ENCODE results near the gene SERAC1. TPM values are rescaled to one million over a fixed set of nuclear protein-coding genes. Genes with fewer than 3 reads are reported as not detected.

Gene SERAC1
- total and polyA plus RNA-seq, 2 donors (not counting 1 experiment from before 2014, with no cell fraction given): 1.9 to 5.8 TPM

GRCh38 chr6:158207422-158207788, 39.3 kb upstream of the SERAC1 start:
- Mint-ChIP-seq H3K9me3 (ENCODE audit: insufficient read depth) (no peaks in the 10 kb centered on the region), H3K27me3 (peaks cover 22% of the 10 kb centered on the region), H3K27ac (no peak overlapping the region), H3K4me1 (peaks cover 8% of the 10 kb centered on the region), H3K4me3 (no peak overlapping the region)
- H3K9ac ChIP-seq (ENCODE audit: low read length): no peak overlapping the region
- H3K27ac ChIP-seq (ENCODE audit: low read length in 2 of 2): no peak overlapping the region
- H3K4me3 ChIP-seq (ENCODE audit: control extremely low read depth in 1 of 5, extremely low read depth in 1 of 5, insufficient read depth in 1 of 5, low read depth in 2 of 5, low read length in 4 of 5): no peak overlapping the region
- no peaks in the 10 kb centered on the region for H3K9me3 ChIP-seq (ENCODE audit: control extremely low read depth in 1 of 3, control insufficient read depth in 2 of 3, insufficient read depth in 1 of 3, low read length in 2 of 3)
- no peak overlapping the region for H3K4me2 ChIP-seq (replicated peaks; ENCODE audit: low read depth, low read length, poor library complexity, severe bottlenecking)
- peaks cover 0 to 15% (median 0%) of the 10 kb centered on the region in 4 experiments for H3K27me3 ChIP-seq (replicated peaks in 1 of 4; ENCODE audit: control extremely low read depth in 1 of 4, control insufficient read depth in 3 of 4, insufficient read depth in 4 of 4, low read length in 3 of 4)
- ATAC-seq (ENCODE audit: low read depth) (no peak), DNase-seq (no peak)
- 80% methylated on average over 3 of the region's 3 CpGs for WGBS (ENCODE audit: insufficient coverage)
- H4K20me1 ChIP-seq (ENCODE audit: control insufficient read depth, insufficient read depth, low read length, poor library complexity, severe bottlenecking): no peaks in the 10 kb centered on the region
- H3K79me2 ChIP-seq (ENCODE audit: control insufficient read depth, insufficient read depth, low read length): no peaks in the 10 kb centered on the region
- H3K36me3 ChIP-seq (replicated peaks in 1 of 2; ENCODE audit: control extremely low read depth in 1 of 2, control insufficient read depth in 1 of 2, extremely low read depth in 1 of 2, insufficient read depth in 2 of 2, low read length in 1 of 2): no peaks in the 10 kb centered on the region
- H2AFZ ChIP-seq (ENCODE audit: insufficient read depth, low read depth, low read length, poor library complexity, severe bottlenecking): no peak overlapping the region
- no peak for TF ChIP-seq CTCF (IDR thresholded peaks at IDR 0.05)
- no peak for TF ChIP-seq EZH2 (IDR thresholded peaks at IDR 0.05; ENCODE audit: borderline replicate concordance, insufficient read depth, low read depth, low read length, poor library complexity, severe bottlenecking)
- ChIA-PET POLR2A (no interaction called here), CTCF (interaction anchor here (0.9 kb wide), 1 partner anchor 396 kb away, joined by 3 read pairs; no protein-coding TSS in a partner anchor)
- intact Hi-C loops (cut with micrococcal nuclease): no loop called here
- no peaks in the 10 kb centered on the region for H3K4me1 ChIP-seq (ENCODE audit: control insufficient read depth in 2 of 2, insufficient read depth in 2 of 2, low read length in 2 of 2)

GRCh38 chr6:158206740-158207421, 38.8 kb upstream of the SERAC1 start:
- no peaks in the 10 kb centered on the region for H3K79me2 ChIP-seq (ENCODE audit: control insufficient read depth, insufficient read depth, low read length)
- H3K4me1 Mint-ChIP-seq: peaks cover 8% of the 10 kb centered on the region
- H3K9me3 ChIP-seq (ENCODE audit: control extremely low read depth in 1 of 3, control insufficient read depth in 2 of 3, insufficient read depth in 1 of 3, low read length in 2 of 3): no peaks in the 10 kb centered on the region
- H3K27ac ChIP-seq (ENCODE audit: low read length in 2 of 2): no peak overlapping the region
- H3K27me3 Mint-ChIP-seq: peaks cover 22% of the 10 kb centered on the region
- H3K27me3 ChIP-seq (replicated peaks in 1 of 4; ENCODE audit: control extremely low read depth in 1 of 4, control insufficient read depth in 3 of 4, insufficient read depth in 4 of 4, low read length in 3 of 4): peaks cover 0 to 15% (median 0%) of the 10 kb centered on the region in 4 experiments
- H3K4me3 Mint-ChIP-seq: no peak overlapping the region
- no peak overlapping the region for H3K9ac ChIP-seq (ENCODE audit: low read length)
- TF ChIP-seq EZH2 (IDR thresholded peaks at IDR 0.05; ENCODE audit: borderline replicate concordance, insufficient read depth, low read depth, low read length, poor library complexity, severe bottlenecking) (no peak), CTCF (IDR thresholded peaks at IDR 0.05) (no peak)
- CTCF ChIA-PET: interaction anchor here (0.9 kb wide), 1 partner anchor 397 kb away, joined by 3 read pairs; no protein-coding TSS in a partner anchor
- no peaks in the 10 kb centered on the region for H3K9me3 Mint-ChIP-seq (ENCODE audit: insufficient read depth)
- intact Hi-C loops (cut with micrococcal nuclease): no loop called here
- DNase-seq (no peak), ATAC-seq (ENCODE audit: low read depth) (no peak)
- H3K4me1 ChIP-seq (ENCODE audit: control insufficient read depth in 2 of 2, insufficient read depth in 2 of 2, low read length in 2 of 2): no peaks in the 10 kb centered on the region
- H2AFZ ChIP-seq (ENCODE audit: insufficient read depth, low read depth, low read length, poor library complexity, severe bottlenecking): no peak overlapping the region
- 94% methylated on average over 3 of the region's 7 CpGs for WGBS (ENCODE audit: insufficient coverage)
- no peak overlapping the region for H3K27ac Mint-ChIP-seq
- no peak overlapping the region for H3K4me3 ChIP-seq (ENCODE audit: control extremely low read depth in 1 of 5, extremely low read depth in 1 of 5, insufficient read depth in 1 of 5, low read depth in 2 of 5, low read length in 4 of 5)
- H4K20me1 ChIP-seq (ENCODE audit: control insufficient read depth, insufficient read depth, low read length, poor library complexity, severe bottlenecking): no peaks in the 10 kb centered on the region
- no peak overlapping the region for H3K4me2 ChIP-seq (replicated peaks; ENCODE audit: low read depth, low read length, poor library complexity, severe bottlenecking)
- POLR2A ChIA-PET: no interaction called here
- no peaks in the 10 kb centered on the region for H3K36me3 ChIP-seq (replicated peaks in 1 of 2; ENCODE audit: control extremely low read depth in 1 of 2, control insufficient read depth in 1 of 2, extremely low read depth in 1 of 2, insufficient read depth in 2 of 2, low read length in 1 of 2)

Data from B cell (primary cell).